ENCODE measurements around the gene CMSS1. TPM values are rescaled to one million over a fixed set of nuclear protein-coding genes. Genes with fewer than 3 reads are reported as not detected.

The CMSS1 gene
- total and polyA plus RNA-seq, 2 of the 13 experiments (the other 11 are each of a cell fraction or from before 2014, with no cell fraction given), result 6.4 to 48.7 TPM

GRCh38 chr3:100097919-100098783 lies 280.5 kb downstream of the CMSS1 start (continued):
- TF ChIP-seq MIER2 (CRISPR knock-in tag; IDR thresholded peaks at IDR 0.05) (no peak; the same call in 1 of the 2 replicates), ZSCAN12 (CRISPR knock-in tag; IDR thresholded peaks at IDR 0.05) (no peak), ZNF616 (CRISPR knock-in tag; IDR thresholded peaks at IDR 0.05; ENCODE audit: low read depth) (no peak), ZMAT3 (CRISPR knock-in tag; conservative IDR thresholded peaks at IDR 0.05) (no peak), ZNF317 (CRISPR knock-in tag; IDR thresholded peaks at IDR 0.05) (no peak), SATB2 (CRISPR knock-in tag; IDR thresholded peaks at IDR 0.05) (no peak), PAX8 (CRISPR knock-in tag; IDR thresholded peaks at IDR 0.05; ENCODE audit: borderline replicate concordance) (no peak), TEF (CRISPR knock-in tag; IDR thresholded peaks at IDR 0.05) (no peak), ZNF790 (CRISPR knock-in tag; IDR thresholded peaks at IDR 0.05; ENCODE audit: borderline replicate concordance) (no peak), ZNF556 (CRISPR knock-in tag; IDR thresholded peaks at IDR 0.05; ENCODE audit: borderline replicate concordance) (0 out of 2 replicates have a peak, but pooled peaks have one; percentile 55), ZC3H4 (CRISPR knock-in tag; IDR thresholded peaks at IDR 0.05; ENCODE audit: borderline replicate concordance) (no peak), ZNF557 (CRISPR knock-in tag; IDR thresholded peaks at IDR 0.05) (no peak), ZBTB2 (CRISPR knock-in tag; IDR thresholded peaks at IDR 0.05; ENCODE audit: low read depth) (no peak), CBX5 (CRISPR knock-in tag; IDR thresholded peaks at IDR 0.05; ENCODE audit: borderline replicate concordance) (no peak), KAT8 (CRISPR knock-in tag; IDR thresholded peaks at IDR 0.05) (peak; percentile 38; the same call in 1 of the 2 replicates), ETS1 (CRISPR knock-in tag; IDR thresholded peaks at IDR 0.05) (no peak), KDM1A (CRISPR knock-in tag; IDR thresholded peaks at IDR 0.05) (no peak), ZNF451 (CRISPR knock-in tag; IDR thresholded peaks at IDR 0.05) (no peak), ZNF609 (CRISPR knock-in tag; IDR thresholded peaks at IDR 0.05; ENCODE audit: borderline replicate concordance) (peak; percentile 49; the same call in 1 of the 2 replicates)

Data from HepG2 (cell line).